Right cardiac atrium (tissue), 5 donors: ENCODE measurements around the gene DACH1. TPM values are rescaled to one million over a fixed set of nuclear protein-coding genes. Genes with fewer than 3 reads are reported as not detected.

Experiments used
- ATAC-seq, 2 donors: fragments of 200-7000 bp; cut with Tn5 transposase; one replicate each; pipeline versions ENCODE4 v1.8.0 to v1.9.1; 2020; ENCODE audit warnings: moderate library complexity in 2 of 2, mild to moderate bottlenecking in 1 of 2
- DNase-seq, 3 donors: peaks; one replicate each; pipeline ENCODE4 v3.0.0-alpha.2; 2020
- H3K27ac ChIP-seq: one replicate; pipeline ENCODE4 v1.5.1; 2013; ENCODE audit warnings: mild to moderate bottlenecking, low read length, control low read depth, moderate library complexity
- H3K27me3 ChIP-seq: one replicate; pipeline ENCODE4 v1.6.1; 2013; ENCODE audit not compliant: control insufficient read depth, insufficient read depth
- H3K4me1 ChIP-seq: one replicate; pipeline ENCODE4 v1.6.1; 2013; ENCODE audit warnings: low read length; ENCODE audit not compliant: control insufficient read depth, insufficient read depth
- H3K4me3 ChIP-seq: one replicate; pipeline ENCODE4 v1.5.1; 2013; ENCODE audit warnings: low read length, control low read depth
- H3K9me3 ChIP-seq: one replicate; pipeline ENCODE4 v1.6.1; 2013; ENCODE audit warnings: low read length; ENCODE audit not compliant: control insufficient read depth
- WGBS: extraction: QIAGEN DNeasy Blood & Tissue Kit; methylation state at CpG from one replicate; pipeline ENCODE4 v1.1.7; 2013; 5-methylcytosine and 5-hydroxymethylcytosine counted together
- intact Hi-C, 4 donors: fragments of 100-400 bp; cut with DNase I; formaldehyde crosslinking; loops; one replicate each; pipeline versions ENCODE4 v1.11.0 to v1.14.0; 2022 to 2023
- polyA plus RNA-seq: library from polyadenylated mRNA; stranded (reverse); fragments of 200-250 nt; gene quantifications from one replicate; pipeline ENCODE4 v1.2.3, GENCODE V29; 2013
- total RNA-seq, 4 donors: library from RNA; stranded (reverse); fragmentation: NEBNext Ultra II Directional; extraction: Animal tissue kit (Norgen Biotek cat#: 25700); gene quantifications; one replicate each; pipeline ENCODE4 v1.2.1, GENCODE V29; 2021
- donor health status: healthy with polysubstance abuse.
- donor health status: DM: no; HTN: yes; CAD: no.
- donor health status: DM: no; HTN: no; CAD: no.
- donor health status: DM: no; HTN: yes; CAD: no; lungs with severe emphysema.
- donor health status: DM: yes; HTN: yes; CAD: no.

Gene DACH1
- total and polyA plus RNA-seq, 5 donors: 1.0 to 3.9 (median 1.3) TPM

- H3K27me3 ChIP-seq: no peaks in the 10 kb centered on the region
- H3K9me3 ChIP-seq: no peaks in the 10 kb centered on the region
- ATAC-seq: no peak
- intact Hi-C loops: no loop called here
- WGBS: 91% methylated on average over 8 of the region's 8 CpGs
- H3K4me1 ChIP-seq: no peaks in the 10 kb centered on the region
- DNase-seq: no peak
- H3K27ac ChIP-seq: no peak overlapping the region
- no peak overlapping the region for H3K4me3 ChIP-seq
Observed at GRCh38 chr13:71827241-71827640, 39.8 kb downstream of the DACH1 start.

- H3K4me3 ChIP-seq: no peak overlapping the region
- H3K27me3 ChIP-seq: no peaks in the 10 kb centered on the region
- ATAC-seq (no peak), DNase-seq (no peak)
- no peaks in the 10 kb centered on the region for H3K4me1 ChIP-seq
- 88% methylated on average over 3 of the region's 3 CpGs for WGBS
- no peak overlapping the region for H3K27ac ChIP-seq
- intact Hi-C loops: no loop called here
- H3K9me3 ChIP-seq: no peaks in the 10 kb centered on the region
Observed at GRCh38 chr13:71820699-71821098, 46.3 kb downstream of the DACH1 start.

GRCh38 chr13:71817335-71817734 is 49.7 kb downstream of the DACH1 start:
- ATAC-seq (no peak), DNase-seq (no peak)
- no peaks in the 10 kb centered on the region for H3K4me1 ChIP-seq
- H3K9me3 ChIP-seq: no peaks in the 10 kb centered on the region
- intact Hi-C loops: no loop called here
- no peaks in the 10 kb centered on the region for H3K27me3 ChIP-seq
- no peak overlapping the region for H3K4me3 ChIP-seq
- 99% methylated on average over 1 of the region's 1 CpG for WGBS
- H3K27ac ChIP-seq: no peak overlapping the region

- DNase-seq (no peak), ATAC-seq (no peak)
- no peak overlapping the region for H3K27ac ChIP-seq
- no peaks in the 10 kb centered on the region for H3K9me3 ChIP-seq
- 63% methylated on average over 4 of the region's 4 CpGs for WGBS
- H3K4me3 ChIP-seq: no peak overlapping the region
- H3K4me1 ChIP-seq: no peaks in the 10 kb centered on the region
- no peaks in the 10 kb centered on the region for H3K27me3 ChIP-seq
- intact Hi-C loops: no loop called here
Observed at GRCh38 chr13:71814806-71815360, 52.1 kb downstream of the DACH1 start.

GRCh38 chr13:71813187-71813586 is 53.8 kb downstream of the DACH1 start:
- no peaks in the 10 kb centered on the region for H3K27me3 ChIP-seq

GRCh38 chr13:71811344-71811743 is 55.7 kb downstream of the DACH1 start:
- 75% methylated on average over 2 of the region's 2 CpGs for WGBS
- H3K4me3 ChIP-seq: no peak overlapping the region
- intact Hi-C loops: no loop called here
- H3K4me1 ChIP-seq: no peaks in the 10 kb centered on the region
- no peak for ATAC-seq
- H3K27me3 ChIP-seq: no peaks in the 10 kb centered on the region
- no peak for DNase-seq
- H3K9me3 ChIP-seq: no peaks in the 10 kb centered on the region
- no peak overlapping the region for H3K27ac ChIP-seq

More at GRCh38 chr13:71813187-71813586, 53.8 kb downstream of the DACH1 start:
- no peak overlapping the region for H3K4me3 ChIP-seq
- no peak for ATAC-seq
- no peak overlapping the region for H3K27ac ChIP-seq
- no peaks in the 10 kb centered on the region for H3K4me1 ChIP-seq
- no peak for DNase-seq
- 96% methylated on average over 2 of the region's 2 CpGs for WGBS
- H3K9me3 ChIP-seq: no peaks in the 10 kb centered on the region
- intact Hi-C loops: no loop called here

- Histone ChIP-seq H3K27ac (no peak overlapping the region), H3K9me3 (no peaks in the 10 kb centered on the region), H3K4me1 (no peaks in the 10 kb centered on the region), H3K27me3 (no peaks in the 10 kb centered on the region), H3K4me3 (no peak overlapping the region)
- no peak for ATAC-seq
- intact Hi-C loops: no loop called here
- DNase-seq: no peak
- 91% methylated on average over 1 of the region's 1 CpG for WGBS
Observed at GRCh38 chr13:71808708-71809107, 58.3 kb downstream of the DACH1 start.

GRCh38 chr13:71806886-71807285 is 60.1 kb downstream of the DACH1 start:
- Histone ChIP-seq H3K27me3 (no peaks in the 10 kb centered on the region), H3K9me3 (no peaks in the 10 kb centered on the region), H3K4me1 (no peaks in the 10 kb centered on the region), H3K4me3 (no peak overlapping the region), H3K27ac (no peak overlapping the region)
- intact Hi-C loops: no loop called here
- DNase-seq (no peak), ATAC-seq (no peak)
- 84% methylated on average over 2 of the region's 2 CpGs for WGBS

GRCh38 chr13:71803066-71803465 is 63.9 kb downstream of the DACH1 start:
- DNase-seq: no peak
- no peaks in the 10 kb centered on the region for H3K4me1 ChIP-seq
- no peaks in the 10 kb centered on the region for H3K27me3 ChIP-seq
- no peak for ATAC-seq
- intact Hi-C loops: no loop called here
- no peak overlapping the region for H3K27ac ChIP-seq
- WGBS: 83% methylated on average over 2 of the region's 2 CpGs
- H3K9me3 ChIP-seq: no peaks in the 10 kb centered on the region
- H3K4me3 ChIP-seq: no peak overlapping the region

- no peak for ATAC-seq
- intact Hi-C loops: no loop called here
- no peaks in the 10 kb centered on the region for H3K27me3 ChIP-seq
- no peaks in the 10 kb centered on the region for H3K9me3 ChIP-seq
- H3K4me1 ChIP-seq: no peaks in the 10 kb centered on the region
- no peak overlapping the region for H3K27ac ChIP-seq
- no peak overlapping the region for H3K4me3 ChIP-seq
- no peak for DNase-seq
- 61% methylated on average over 2 of the region's 2 CpGs for whole genome bisulfite sequencing
Observed at GRCh38 chr13:71801781-71802180, 65.2 kb downstream of the DACH1 start.

- Histone ChIP-seq H3K27me3 (no peaks in the 10 kb centered on the region), H3K4me1 (no peaks in the 10 kb centered on the region), H3K27ac (no peak overlapping the region), H3K9me3 (no peaks in the 10 kb centered on the region), H3K4me3 (no peak overlapping the region)
- ATAC-seq (no peak), DNase-seq (no peak)
- 75% methylated on average over 3 of the region's 3 CpGs for WGBS
- intact Hi-C loops: no loop called here
Observed at GRCh38 chr13:71801165-71801760, 65.7 kb downstream of the DACH1 start.

- intact Hi-C loops: no loop called here
- 87% methylated on average over 4 of the region's 4 CpGs for WGBS
Observed at GRCh38 chr13:71799324-71799723, 67.7 kb downstream of the DACH1 start.

More at GRCh38 chr13:71799324-71799723, 67.7 kb downstream of the DACH1 start:
- H3K27me3 ChIP-seq: no peaks in the 10 kb centered on the region
- ATAC-seq (no peak), DNase-seq (no peak)
- H3K4me1 ChIP-seq: no peaks in the 10 kb centered on the region
- H3K4me3 ChIP-seq: no peak overlapping the region
- no peak overlapping the region for H3K27ac ChIP-seq
- H3K9me3 ChIP-seq: no peaks in the 10 kb centered on the region
